OCI-LY7 (cell line): ENCODE data around the gene CNGA4.

Experiments used
- EZH2phosphoT487 ChIP-seq: fragments of 200-600 bp; sonication (generic); IDR thresholded peaks from 2 replicates; pipeline ENCODE4 v1.6.1; 2018; ENCODE audit warnings: low read depth, borderline replicate concordance, mild to moderate bottlenecking, mixed run types, antibody characterized with exemption, low read length, moderate library complexity, mixed read lengths
- TF ChIP-seq, protein P1 (sequence below): fragments of 200-600 bp; sonication (generic); conservative IDR thresholded peaks from 2 replicates; pipeline ENCODE4 v1.5.1; 2014; ENCODE audit warnings: mild to moderate bottlenecking, antibody characterized with exemption, low read length, moderate library complexity, mixed read lengths

DNA sequence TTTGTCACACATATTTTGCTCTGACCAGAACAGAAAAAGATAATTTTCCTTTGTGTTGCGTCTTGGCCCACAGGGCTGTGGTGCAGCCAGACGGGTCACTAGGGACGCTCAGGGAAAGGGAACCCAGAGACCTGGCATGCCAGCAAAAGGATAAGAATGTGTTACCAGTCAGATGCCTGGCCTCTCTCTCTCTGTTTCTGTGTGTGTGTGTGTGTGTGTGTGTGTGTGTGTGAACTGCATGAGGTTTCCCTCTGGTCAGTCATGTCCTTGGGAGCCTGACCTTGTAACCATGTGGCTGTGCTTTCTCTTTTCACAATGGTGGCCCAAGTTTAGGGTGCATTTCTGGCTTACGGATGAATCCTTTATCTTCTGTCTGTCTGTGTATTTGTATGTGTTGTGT, 46.1 kb downstream of the CNGA4 start:
- TF ChIP-seq, protein P1, sequence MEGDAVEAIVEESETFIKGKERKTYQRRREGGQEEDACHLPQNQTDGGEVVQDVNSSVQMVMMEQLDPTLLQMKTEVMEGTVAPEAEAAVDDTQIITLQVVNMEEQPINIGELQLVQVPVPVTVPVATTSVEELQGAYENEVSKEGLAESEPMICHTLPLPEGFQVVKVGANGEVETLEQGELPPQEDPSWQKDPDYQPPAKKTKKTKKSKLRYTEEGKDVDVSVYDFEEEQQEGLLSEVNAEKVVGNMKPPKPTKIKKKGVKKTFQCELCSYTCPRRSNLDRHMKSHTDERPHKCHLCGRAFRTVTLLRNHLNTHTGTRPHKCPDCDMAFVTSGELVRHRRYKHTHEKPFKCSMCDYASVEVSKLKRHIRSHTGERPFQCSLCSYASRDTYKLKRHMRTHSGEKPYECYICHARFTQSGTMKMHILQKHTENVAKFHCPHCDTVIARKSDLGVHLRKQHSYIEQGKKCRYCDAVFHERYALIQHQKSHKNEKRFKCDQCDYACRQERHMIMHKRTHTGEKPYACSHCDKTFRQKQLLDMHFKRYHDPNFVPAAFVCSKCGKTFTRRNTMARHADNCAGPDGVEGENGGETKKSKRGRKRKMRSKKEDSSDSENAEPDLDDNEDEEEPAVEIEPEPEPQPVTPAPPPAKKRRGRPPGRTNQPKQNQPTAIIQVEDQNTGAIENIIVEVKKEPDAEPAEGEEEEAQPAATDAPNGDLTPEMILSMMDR: no peak
- no peak for TF ChIP-seq EZH2phosphoT487
